NT2/D1 (cell line): ENCODE measurements around the gene C5AR2.
A peak's percentile ranks its signal among the peaks of the same experiment; 100 is the strongest.

Experiments used
- DNase-seq: peaks from one replicate; pipeline ENCODE4 v3.0.0-alpha.2; 2011; ENCODE audit warnings: low read depth, low spot score
- H3K27me3 ChIP-seq: 2 replicates; pipeline ENCODE4 v1.6.0; 2011; ENCODE audit warnings: mild to moderate bottlenecking; ENCODE audit not compliant: insufficient read length, insufficient read depth
- H3K36me3 ChIP-seq: 2 replicates; pipeline ENCODE4 v1.6.1; 2011; ENCODE audit warnings: mild to moderate bottlenecking, low read length, mixed read lengths; ENCODE audit not compliant: insufficient read depth, insufficient read length
- H3K4me1 ChIP-seq: 2 replicates; pipeline ENCODE4 v1.5.1; 2011; ENCODE audit not compliant: insufficient read depth, insufficient read length
- H3K4me3 ChIP-seq: 2 replicates; pipeline ENCODE4 v1.5.1; 2011; ENCODE audit warnings: low read depth; ENCODE audit not compliant: insufficient read length
- H3K9ac ChIP-seq: 2 replicates; pipeline ENCODE4 v1.6.0; 2011; ENCODE audit warnings: low read depth; ENCODE audit not compliant: insufficient read length
- H3K9me3 ChIP-seq: 2 replicates; pipeline ENCODE4 v1.5.1; 2011; ENCODE audit warnings: mild to moderate bottlenecking, low read length; ENCODE audit not compliant: insufficient read depth
- SUZ12 ChIP-seq: IDR thresholded peaks from 2 replicates; pipeline ENCODE4 v1.6.1; 2011; ENCODE audit not compliant: insufficient read length, insufficient read depth; ENCODE audit errors: extremely low read depth
- YY1 ChIP-seq: IDR thresholded peaks from 2 replicates; pipeline ENCODE4 v1.6.1; 2011; ENCODE audit not compliant: insufficient read length, insufficient read depth
- ZNF274 ChIP-seq: IDR thresholded peaks from 2 replicates; pipeline ENCODE4 v1.6.1; 2011; ENCODE audit warnings: mild to moderate bottlenecking, low read depth, low read length

The C5AR2 gene

GRCh38 chr19:47391510-47392223, 59.7 kb downstream of the C5AR2 start:
- Histone ChIP-seq H3K4me1 (peaks cover 2% of the 10 kb centered on the region), H3K36me3 (no peaks in the 10 kb centered on the region), H3K9ac (no peak overlapping the region), H3K4me3 (no peak overlapping the region), H3K9me3 (no peaks in the 10 kb centered on the region; the same call in none of the 2 replicates), H3K27me3 (no peaks in the 10 kb centered on the region)
- peak; percentile 92 for DNase-seq
- TF ChIP-seq ZNF274 (no peak), YY1 (no peak), SUZ12 (no peak)
